ENCODE results near the gene GRIK4. TPM values are rescaled to one million over a fixed set of nuclear protein-coding genes. Genes with fewer than 3 reads are reported as not detected.

Gene GRIK4
- total RNA-seq, 4 donors from 2014 or later: under 0.01 to 0.69 (median 0.25) TPM

GRCh38 chr11:120630122-120630521, 118.6 kb downstream of the GRIK4 start:
- TF ChIP-seq POLR2A (IDR thresholded peaks at IDR 0.05): no peak
- TF ChIP-seq EP300 (IDR thresholded peaks at IDR 0.05): no peak
- TF ChIP-seq CTCF (IDR thresholded peaks at IDR 0.05): no peak
- TF ChIP-seq POLR2AphosphoS5 (IDR thresholded peaks at IDR 0.05): no peak
- peaks cover 7% of the 10 kb centered on the region for H3K27me3 ChIP-seq
- no peak for ATAC-seq
- H3K36me3 ChIP-seq: no peaks in the 10 kb centered on the region
- no peaks in the 10 kb centered on the region for H3K9me3 ChIP-seq
- 17% methylated on average over 1 of the region's 2 CpGs; no CpG with 5 or more reads in 1 of the 2 donors for WGBS, 2 donors (ENCODE audit: low coverage in 1 of 2)
- no peak overlapping the region for H3K27ac ChIP-seq
- no peaks in the 10 kb centered on the region for H3K4me1 ChIP-seq
- H3K4me3 ChIP-seq: no peak overlapping the region

- Histone ChIP-seq H3K9me3 (no peaks in the 10 kb centered on the region), H3K4me1 (no peaks in the 10 kb centered on the region), H3K27ac (no peak overlapping the region), H3K36me3 (no peaks in the 10 kb centered on the region), H3K27me3 (peaks cover 16% of the 10 kb centered on the region), H3K4me3 (no peak overlapping the region)
- 40 to 80% methylated on average over 1 of the region's 3 CpGs for WGBS, 2 donors (ENCODE audit: low coverage in 1 of 2)
- TF ChIP-seq POLR2A (IDR thresholded peaks at IDR 0.05): no peak
- TF ChIP-seq EP300 (IDR thresholded peaks at IDR 0.05): no peak
- TF ChIP-seq POLR2AphosphoS5 (IDR thresholded peaks at IDR 0.05): no peak
- no peak for TF ChIP-seq CTCF (IDR thresholded peaks at IDR 0.05)
- ATAC-seq: no peak
These were observed 121.0 kb downstream of the GRIK4 start for GRCh38 chr11:120632579-120632978.

- H3K4me3 ChIP-seq: no peak overlapping the region
- H3K27ac ChIP-seq: no peak overlapping the region
- no peaks in the 10 kb centered on the region for H3K4me1 ChIP-seq
- no peaks in the 10 kb centered on the region for H3K36me3 ChIP-seq
- H3K9me3 ChIP-seq: no peaks in the 10 kb centered on the region
- 62 to 67% methylated on average over 9 to 15 of the region's 15 CpGs for WGBS, 2 donors (ENCODE audit: low coverage in 1 of 2)
- no peak for ATAC-seq
- H3K27me3 ChIP-seq: peaks cover 29% of the 10 kb centered on the region
- no peak for TF ChIP-seq POLR2A (IDR thresholded peaks at IDR 0.05)
- no peak for TF ChIP-seq POLR2AphosphoS5 (IDR thresholded peaks at IDR 0.05)
- no peak for TF ChIP-seq CTCF (IDR thresholded peaks at IDR 0.05)
- TF ChIP-seq EP300 (IDR thresholded peaks at IDR 0.05): no peak
These were observed 122.3 kb downstream of the GRIK4 start for GRCh38 chr11:120633616-120634393.

GRCh38 chr11:120634706-120635105, 123.2 kb downstream of the GRIK4 start:
- Histone ChIP-seq H3K4me3 (no peak overlapping the region), H3K9me3 (no peaks in the 10 kb centered on the region), H3K27ac (no peak overlapping the region), H3K36me3 (no peaks in the 10 kb centered on the region), H3K27me3 (peaks cover 38% of the 10 kb centered on the region), H3K4me1 (no peaks in the 10 kb centered on the region)
- no peak for TF ChIP-seq EP300 (IDR thresholded peaks at IDR 0.05)
- no peak for TF ChIP-seq CTCF (IDR thresholded peaks at IDR 0.05)
- no peak for TF ChIP-seq POLR2AphosphoS5 (IDR thresholded peaks at IDR 0.05)
- TF ChIP-seq POLR2A (IDR thresholded peaks at IDR 0.05): no peak
- ATAC-seq: no peak
- WGBS, 2 donors (ENCODE audit: low coverage in 1 of 2): 93% methylated on average over 3 of the region's 13 CpGs; no CpG with 5 or more reads in 1 of the 2 donors
